GM12874 (cell line): ENCODE measurements around the gene MARCKSL1.

Experiments
- TF ChIP-seq, protein P1 (sequence below): IDR thresholded peaks from 2 replicates; pipeline ENCODE4 v1.5.1; 2011; ENCODE audit warnings: low read depth, mild to moderate bottlenecking, control low read depth, low read length, moderate library complexity; ENCODE audit not compliant: insufficient read depth

MARCKSL1 gene

DNA sequence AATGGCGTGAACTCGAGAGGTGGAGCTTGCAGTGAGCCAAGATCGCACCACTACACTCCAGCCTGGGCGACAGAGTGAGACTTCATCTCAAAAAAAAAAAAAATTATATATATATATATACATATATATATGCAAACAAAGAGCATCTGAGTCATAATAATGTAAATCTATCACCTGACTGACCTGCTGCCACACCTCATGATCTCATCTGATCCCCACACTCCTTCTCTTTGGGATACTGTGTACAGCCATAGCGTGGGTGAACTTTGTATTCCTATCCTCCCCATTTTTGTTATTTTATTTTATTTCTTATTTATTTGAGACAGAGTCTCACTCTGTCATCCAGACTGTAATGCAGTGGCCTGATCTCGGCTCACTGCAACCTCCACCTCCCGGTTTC, 46.8 kb downstream of the MARCKSL1 start:
- TF ChIP-seq, protein P1, sequence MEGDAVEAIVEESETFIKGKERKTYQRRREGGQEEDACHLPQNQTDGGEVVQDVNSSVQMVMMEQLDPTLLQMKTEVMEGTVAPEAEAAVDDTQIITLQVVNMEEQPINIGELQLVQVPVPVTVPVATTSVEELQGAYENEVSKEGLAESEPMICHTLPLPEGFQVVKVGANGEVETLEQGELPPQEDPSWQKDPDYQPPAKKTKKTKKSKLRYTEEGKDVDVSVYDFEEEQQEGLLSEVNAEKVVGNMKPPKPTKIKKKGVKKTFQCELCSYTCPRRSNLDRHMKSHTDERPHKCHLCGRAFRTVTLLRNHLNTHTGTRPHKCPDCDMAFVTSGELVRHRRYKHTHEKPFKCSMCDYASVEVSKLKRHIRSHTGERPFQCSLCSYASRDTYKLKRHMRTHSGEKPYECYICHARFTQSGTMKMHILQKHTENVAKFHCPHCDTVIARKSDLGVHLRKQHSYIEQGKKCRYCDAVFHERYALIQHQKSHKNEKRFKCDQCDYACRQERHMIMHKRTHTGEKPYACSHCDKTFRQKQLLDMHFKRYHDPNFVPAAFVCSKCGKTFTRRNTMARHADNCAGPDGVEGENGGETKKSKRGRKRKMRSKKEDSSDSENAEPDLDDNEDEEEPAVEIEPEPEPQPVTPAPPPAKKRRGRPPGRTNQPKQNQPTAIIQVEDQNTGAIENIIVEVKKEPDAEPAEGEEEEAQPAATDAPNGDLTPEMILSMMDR: no peak

DNA sequence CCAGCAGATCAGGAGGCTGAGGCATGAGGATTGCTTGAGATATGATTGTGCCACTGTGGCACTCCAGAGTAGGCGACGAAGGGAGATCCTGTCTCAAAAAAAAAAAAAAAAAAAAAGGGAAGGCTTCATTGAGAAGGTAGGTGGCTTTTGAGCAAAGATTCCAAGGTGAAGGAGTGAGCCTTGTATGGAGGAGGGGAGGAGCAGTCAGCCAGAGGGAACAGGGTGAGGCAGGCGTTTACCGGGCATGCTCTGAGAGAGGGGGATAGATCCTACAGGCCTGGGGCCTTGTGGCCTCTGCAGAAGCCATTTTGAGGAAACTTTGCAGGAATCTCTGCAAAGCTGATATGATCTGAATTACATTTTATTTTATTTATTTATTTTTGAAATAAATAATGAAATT, 49.3 kb downstream of the MARCKSL1 start:
- TF ChIP-seq, protein P1: no peak

DNA sequence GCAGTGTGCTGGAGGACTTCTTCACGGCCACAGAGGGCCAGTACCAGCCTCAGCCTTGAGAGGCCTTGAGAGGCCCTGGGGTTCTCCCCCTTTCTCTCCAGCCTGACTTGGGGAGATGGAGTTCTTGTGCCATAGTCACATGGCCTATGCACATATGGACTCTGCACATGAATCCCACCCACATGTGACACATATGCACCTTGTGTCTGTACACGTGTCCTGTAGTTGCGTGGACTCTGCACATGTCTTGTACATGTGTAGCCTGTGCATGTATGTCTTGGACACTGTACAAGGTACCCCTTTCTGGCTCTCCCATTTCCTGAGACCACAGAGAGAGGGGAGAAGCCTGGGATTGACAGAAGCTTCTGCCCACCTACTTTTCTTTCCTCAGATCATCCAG, 50.4 kb downstream of the MARCKSL1 start:
- TF ChIP-seq, protein P1: no peak
